Sigmoid colon (tissue), 7 donors: ENCODE results near the gene LATS2. TPM values are rescaled to one million over a fixed set of nuclear protein-coding genes. Genes with fewer than 3 reads are reported as not detected.
A peak's percentile ranks its signal among the peaks of the same experiment; 100 is the strongest.

Experiments used
- DNase-seq: peaks from one replicate; pipeline ENCODE4 v3.0.0-alpha.2; 2019
- H3K27ac ChIP-seq, 4 donors: fragments of 200-600 bp; sonication (generic); one replicate each; pipeline ENCODE4 v1.5.1; 2016 to 2019; ENCODE audit warnings: mild to moderate bottlenecking in 1 of 4
- H3K27me3 ChIP-seq, 3 donors: fragments of 200-600 bp; sonication (generic); one replicate each; pipeline ENCODE4 v1.5.1; 2019; ENCODE audit warnings: mild to moderate bottlenecking in 1 of 3
- H3K36me3 ChIP-seq, 4 donors: fragments of 200-600 bp; sonication (generic); one replicate each; pipeline ENCODE4 v1.5.1; 2016 to 2019
- H3K4me1 ChIP-seq, 4 donors: fragments of 200-600 bp; sonication (generic); one replicate each; pipeline ENCODE4 v1.5.1; 2017 to 2019
- H3K4me3 ChIP-seq, 4 donors: fragments of 200-600 bp; sonication (generic); one replicate each; pipeline ENCODE4 v1.5.1; 2017 to 2019; ENCODE audit warnings: mild to moderate bottlenecking in 2 of 4, moderate library complexity in 1 of 4
- H3K9me3 ChIP-seq, 4 donors: fragments of 200-600 bp in 3 of 4; sonication (generic) in 3 of 4; one replicate each; pipeline versions ENCODE4 v1.5.1 to v1.6.1; 2013 to 2019
- EP300 ChIP-seq, 4 donors: sonication (generic); formaldehyde crosslinking; IDR thresholded peaks; one replicate each; pipeline ENCODE4 v1.6.1; 2017; ENCODE audit warnings: antibody characterized with exemption in 4 of 4
- POLR2A ChIP-seq, 2 donors: fragments of 450-650 bp; IDR thresholded peaks; one replicate each; pipeline ENCODE4 v1.6.1; 2016; ENCODE audit warnings: antibody characterized with exemption in 2 of 2, mild to moderate bottlenecking in 2 of 2, moderate library complexity in 2 of 2
- POLR2AphosphoS5 ChIP-seq, 4 donors: sonication (generic); formaldehyde crosslinking; IDR thresholded peaks; one replicate each; pipeline ENCODE4 v1.6.1; 2017; ENCODE audit warnings: antibody characterized with exemption in 4 of 4
- WGBS, 2 donors: extraction: QIAGEN DNeasy Blood & Tissue Kit; methylation state at CpG; one replicate each; pipeline ENCODE4 v1.1.7; 2013; 5-methylcytosine and 5-hydroxymethylcytosine counted together
- intact Hi-C: fragments of 100-400 bp; cut with DNase I; formaldehyde crosslinking; loops from one replicate; pipeline ENCODE4 v1.15.1; 2023
- polyA plus RNA-seq, 3 donors: library from polyadenylated mRNA; stranded (reverse); fragments of 200-250 nt; gene quantifications; one replicate each; pipeline ENCODE4 v1.2.3, GENCODE V29; 2013
- total RNA-seq, 4 donors: library from RNA; depleted of rRNA; stranded (reverse); fragments of >200 nt; gene quantifications; one replicate each; pipeline ENCODE4 v1.1.0, GENCODE V29; 2016
- TF ChIP-seq, protein P1 (sequence below), 4 experiments: fragments of 450-650 bp in 3 of 4; fragments of 200-600 bp in 1 of 4; IDR thresholded peaks; one replicate each; pipeline ENCODE4 v1.5.1; 2016 to 2019; ENCODE audit warnings: antibody characterized with exemption in 4 of 4, mild to moderate bottlenecking in 3 of 4, moderate library complexity in 2 of 4
- donor health status: healthy with polysubstance abuse.
- donor health status: Bipolar disorder and iron deficiency.
- donor health status: healthy.

Gene LATS2
- total and polyA plus RNA-seq, 7 donors = 3.7 to 45.5 (median 21.8) TPM

DNA sequence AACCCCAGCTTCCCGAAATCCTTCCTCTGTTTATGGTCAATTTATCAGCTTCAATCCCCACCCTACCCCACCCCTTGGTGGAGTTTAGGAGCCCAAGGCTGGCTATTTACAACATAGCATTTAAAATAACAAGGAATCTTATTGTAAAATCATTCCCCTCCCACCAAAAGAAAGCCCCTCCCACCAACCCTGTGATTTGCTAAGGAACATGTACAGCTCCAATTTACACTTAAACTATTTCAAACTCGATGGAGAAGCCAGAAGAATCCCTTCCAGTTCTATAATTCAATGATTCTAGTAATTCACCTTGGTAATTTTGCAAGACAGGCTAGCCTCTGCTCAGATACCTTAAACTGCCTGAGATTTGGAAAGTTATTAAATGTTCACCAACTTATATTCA lies 3.0 kb downstream of the LATS2 start:
- Histone ChIP-seq H3K27me3 (no peaks in the 10 kb centered on the region), H3K4me1 (peaks cover 0 to 72% (median 67%) of the 10 kb centered on the region in 4 donors), H3K36me3 (no peaks in the 10 kb centered on the region), H3K9me3 (no peaks in the 10 kb centered on the region), H3K27ac (peak overlapping the region in 2 of 4 donors; percentile 98 to 100), H3K4me3 (no peak overlapping the region)
- WGBS, 2 donors = 7 to 29% methylated on average over 2 of the region's 2 CpGs
- intact Hi-C loops = loop anchor here (5.0 kb wide), 1 partner anchor 46 kb away; no protein-coding TSS in a partner anchor
- no peak for DNase-seq
- TF ChIP-seq, protein P1, sequence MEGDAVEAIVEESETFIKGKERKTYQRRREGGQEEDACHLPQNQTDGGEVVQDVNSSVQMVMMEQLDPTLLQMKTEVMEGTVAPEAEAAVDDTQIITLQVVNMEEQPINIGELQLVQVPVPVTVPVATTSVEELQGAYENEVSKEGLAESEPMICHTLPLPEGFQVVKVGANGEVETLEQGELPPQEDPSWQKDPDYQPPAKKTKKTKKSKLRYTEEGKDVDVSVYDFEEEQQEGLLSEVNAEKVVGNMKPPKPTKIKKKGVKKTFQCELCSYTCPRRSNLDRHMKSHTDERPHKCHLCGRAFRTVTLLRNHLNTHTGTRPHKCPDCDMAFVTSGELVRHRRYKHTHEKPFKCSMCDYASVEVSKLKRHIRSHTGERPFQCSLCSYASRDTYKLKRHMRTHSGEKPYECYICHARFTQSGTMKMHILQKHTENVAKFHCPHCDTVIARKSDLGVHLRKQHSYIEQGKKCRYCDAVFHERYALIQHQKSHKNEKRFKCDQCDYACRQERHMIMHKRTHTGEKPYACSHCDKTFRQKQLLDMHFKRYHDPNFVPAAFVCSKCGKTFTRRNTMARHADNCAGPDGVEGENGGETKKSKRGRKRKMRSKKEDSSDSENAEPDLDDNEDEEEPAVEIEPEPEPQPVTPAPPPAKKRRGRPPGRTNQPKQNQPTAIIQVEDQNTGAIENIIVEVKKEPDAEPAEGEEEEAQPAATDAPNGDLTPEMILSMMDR (IDR thresholded peaks at IDR 0.05) = no peak
- TF ChIP-seq POLR2A (IDR thresholded peaks at IDR 0.05) (no peak), EP300 (IDR thresholded peaks at IDR 0.05) (no peak), POLR2AphosphoS5 (IDR thresholded peaks at IDR 0.05) (no peak)

DNA sequence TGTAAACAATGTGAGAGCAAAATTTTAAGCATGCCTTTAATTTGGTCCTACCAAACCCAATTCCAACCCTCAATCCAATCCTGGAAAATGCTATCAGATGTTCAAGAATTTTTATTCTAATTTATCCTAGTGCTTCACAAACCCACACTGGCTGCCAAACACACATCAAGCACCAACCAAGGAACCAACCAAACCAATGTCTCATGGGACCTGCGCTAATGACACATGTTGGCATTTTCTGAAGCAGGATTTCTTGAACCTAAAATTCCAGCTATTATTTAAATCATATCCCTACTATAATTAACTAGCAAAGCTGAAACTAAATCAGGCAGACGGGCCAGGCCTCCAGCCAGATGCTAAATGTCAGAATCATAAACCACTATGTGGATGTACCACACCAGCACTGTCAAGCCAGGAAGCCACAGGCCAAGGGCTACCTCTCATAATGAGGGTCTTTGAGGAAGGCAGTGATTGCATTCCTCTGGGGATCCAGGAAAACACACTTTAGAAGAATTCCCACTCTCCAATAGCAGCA lies 5.8 kb downstream of the LATS2 start:
- 79 to 90% methylated on average over 2 of the region's 2 CpGs for WGBS, 2 donors
- intact Hi-C loops = loop anchor here (5.0 kb wide), 1 partner anchor 43 kb away; no protein-coding TSS in a partner anchor
- Histone ChIP-seq H3K27ac (peak overlapping the region; percentile 0 to 100 (median 43)), H3K4me1 (peaks cover 0 to 86% (median 75%) of the 10 kb centered on the region in 4 donors), H3K9me3 (no peaks in the 10 kb centered on the region), H3K27me3 (no peaks in the 10 kb centered on the region), H3K4me3 (no peak overlapping the region), H3K36me3 (no peaks in the 10 kb centered on the region)
- DNase-seq = no peak
- TF ChIP-seq POLR2AphosphoS5 (IDR thresholded peaks at IDR 0.05) = no peak
- TF ChIP-seq, protein P1 (IDR thresholded peaks at IDR 0.05) = no peak
- TF ChIP-seq EP300 (IDR thresholded peaks at IDR 0.05) = no peak
- TF ChIP-seq POLR2A (IDR thresholded peaks at IDR 0.05) = no peak

DNA sequence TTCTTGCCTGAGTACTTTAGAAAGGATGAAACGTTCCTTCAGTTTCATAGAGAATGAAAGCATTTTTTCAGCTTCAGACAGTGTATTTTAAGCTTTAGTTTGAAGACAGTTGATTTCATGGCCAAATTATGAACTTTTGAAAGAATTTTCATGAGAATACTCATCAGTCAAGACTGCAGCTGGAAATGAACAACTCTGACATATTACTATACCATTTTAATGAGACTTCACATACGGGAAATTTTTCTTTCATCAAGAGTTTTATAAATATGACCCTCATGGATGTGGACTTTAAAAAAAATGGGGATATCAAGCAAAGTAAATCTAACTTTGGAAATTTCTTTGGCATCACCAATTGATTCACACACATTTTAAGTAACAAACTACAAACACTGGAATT lies 6.4 kb downstream of the LATS2 start:
- H3K27ac ChIP-seq = peak overlapping the region; percentile 0 to 100 (median 37)
- H3K36me3 ChIP-seq = no peaks in the 10 kb centered on the region
- 54 to 59% methylated on average over 2 of the region's 2 CpGs for WGBS, 2 donors
- peaks cover 0 to 89% (median 79%) of the 10 kb centered on the region in 4 donors for H3K4me1 ChIP-seq
- H3K9me3 ChIP-seq = no peaks in the 10 kb centered on the region
- no peak for DNase-seq
- H3K4me3 ChIP-seq = no peak overlapping the region
- intact Hi-C loops = loop anchor here (5.0 kb wide), 1 partner anchor 43 kb away; no protein-coding TSS in a partner anchor
- no peaks in the 10 kb centered on the region for H3K27me3 ChIP-seq
- TF ChIP-seq EP300 (IDR thresholded peaks at IDR 0.05) = no peak
- TF ChIP-seq POLR2A (IDR thresholded peaks at IDR 0.05) = no peak
- no peak for TF ChIP-seq POLR2AphosphoS5 (IDR thresholded peaks at IDR 0.05)
- TF ChIP-seq, protein P1 (IDR thresholded peaks at IDR 0.05) = no peak

DNA sequence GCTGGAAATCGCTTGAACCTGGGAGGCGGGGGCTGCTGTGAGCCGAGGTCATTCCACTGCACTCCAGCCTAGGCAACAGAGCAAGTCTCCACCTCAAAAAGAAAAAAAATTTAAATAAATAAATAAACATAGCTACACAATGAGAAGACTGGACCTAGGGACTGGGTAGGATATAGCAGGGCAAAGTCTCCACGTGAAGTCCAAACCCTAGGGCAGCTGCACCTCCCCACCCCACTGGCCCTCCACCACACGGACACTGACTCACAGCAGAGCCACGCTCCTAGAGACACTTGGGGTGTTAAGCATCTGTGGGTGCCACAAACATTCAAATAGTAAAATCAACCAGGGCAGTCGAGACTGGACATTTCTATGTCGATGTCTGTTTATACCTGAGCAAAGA lies 7.1 kb downstream of the LATS2 start:
- H3K4me1 ChIP-seq = peaks cover 0 to 88% (median 79%) of the 10 kb centered on the region in 4 donors
- TF ChIP-seq POLR2AphosphoS5 (IDR thresholded peaks at IDR 0.05) (no peak), POLR2A (IDR thresholded peaks at IDR 0.05) (no peak), EP300 (IDR thresholded peaks at IDR 0.05) (no peak)
- TF ChIP-seq, protein P1 (IDR thresholded peaks at IDR 0.05) = no peak
- intact Hi-C loops = no loop called here

More for the DNA sequence above, 7.1 kb downstream of the LATS2 start:
- WGBS, 2 donors = 83 to 84% methylated on average over 8 of the region's 8 CpGs
- H3K27ac ChIP-seq = peak overlapping the region; percentile 0 to 100 (median 37)
- no peaks in the 10 kb centered on the region for H3K9me3 ChIP-seq
- H3K36me3 ChIP-seq = no peaks in the 10 kb centered on the region
- H3K4me3 ChIP-seq = no peak overlapping the region
- no peak for DNase-seq
- H3K27me3 ChIP-seq = no peaks in the 10 kb centered on the region
